IMR-90 (cell line): ENCODE data around the gene NR6A1.

Source experiments
- CEBPB ChIP-seq: IDR thresholded peaks from 2 replicates; pipeline ENCODE4 v1.6.1; 2012; ENCODE audit warnings: low read depth, low read length, improper control_type of control experiment
- MAFK ChIP-seq: IDR thresholded peaks from 2 replicates; pipeline ENCODE4 v1.6.1; 2012; ENCODE audit warnings: low read depth, low read length, improper control_type of control experiment
- MXI1 ChIP-seq: IDR thresholded peaks from 2 replicates; pipeline ENCODE4 v1.6.1; 2012; ENCODE audit warnings: low read depth, mild to moderate bottlenecking, low read length, moderate library complexity, borderline replicate concordance
- POLR2A ChIP-seq: IDR thresholded peaks from 2 replicates; pipeline ENCODE4 v1.6.1; 2012; ENCODE audit warnings: mild to moderate bottlenecking, low read depth, low read length
- RAD21 ChIP-seq: IDR thresholded peaks from 2 replicates; pipeline ENCODE4 v1.6.1; 2012; ENCODE audit warnings: low read length, improper control_type of control experiment
- RCOR1 ChIP-seq: IDR thresholded peaks from 2 replicates; pipeline ENCODE4 v1.6.1; 2012; ENCODE audit warnings: mild to moderate bottlenecking, low read length, improper control_type of control experiment; ENCODE audit not compliant: insufficient replicate concordance
- USF2 ChIP-seq: fragments of 150-350 bp; IDR thresholded peaks from 2 replicates; pipeline ENCODE4 v1.6.1; 2017; ENCODE audit warnings: mild to moderate bottlenecking, antibody characterized with exemption, low read length, low read depth
- TF ChIP-seq, protein P1 (sequence below): conservative IDR thresholded peaks from 2 replicates; pipeline ENCODE4 v1.5.1; 2012; ENCODE audit warnings: mild to moderate bottlenecking, low read depth, low read length, improper control_type of control experiment

- TF ChIP-seq POLR2A = no peak
- TF ChIP-seq, protein P1, sequence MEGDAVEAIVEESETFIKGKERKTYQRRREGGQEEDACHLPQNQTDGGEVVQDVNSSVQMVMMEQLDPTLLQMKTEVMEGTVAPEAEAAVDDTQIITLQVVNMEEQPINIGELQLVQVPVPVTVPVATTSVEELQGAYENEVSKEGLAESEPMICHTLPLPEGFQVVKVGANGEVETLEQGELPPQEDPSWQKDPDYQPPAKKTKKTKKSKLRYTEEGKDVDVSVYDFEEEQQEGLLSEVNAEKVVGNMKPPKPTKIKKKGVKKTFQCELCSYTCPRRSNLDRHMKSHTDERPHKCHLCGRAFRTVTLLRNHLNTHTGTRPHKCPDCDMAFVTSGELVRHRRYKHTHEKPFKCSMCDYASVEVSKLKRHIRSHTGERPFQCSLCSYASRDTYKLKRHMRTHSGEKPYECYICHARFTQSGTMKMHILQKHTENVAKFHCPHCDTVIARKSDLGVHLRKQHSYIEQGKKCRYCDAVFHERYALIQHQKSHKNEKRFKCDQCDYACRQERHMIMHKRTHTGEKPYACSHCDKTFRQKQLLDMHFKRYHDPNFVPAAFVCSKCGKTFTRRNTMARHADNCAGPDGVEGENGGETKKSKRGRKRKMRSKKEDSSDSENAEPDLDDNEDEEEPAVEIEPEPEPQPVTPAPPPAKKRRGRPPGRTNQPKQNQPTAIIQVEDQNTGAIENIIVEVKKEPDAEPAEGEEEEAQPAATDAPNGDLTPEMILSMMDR = no peak
- TF ChIP-seq MAFK = no peak
- no peak for TF ChIP-seq CEBPB
- no peak for TF ChIP-seq RAD21
- TF ChIP-seq RCOR1 = no peak
- no peak for TF ChIP-seq USF2
- no peak for TF ChIP-seq MXI1
Observed at GRCh38 chr9:124544535-124544934, 226.6 kb downstream of the NR6A1 start.
